ENCODE measurements around the gene OOEP. TPM values are rescaled to one million over a fixed set of nuclear protein-coding genes. Genes with fewer than 3 reads are reported as not detected.

The OOEP gene
- total RNA-seq, 1 experiment from 2014 or later = 10.9 TPM

DNA sequence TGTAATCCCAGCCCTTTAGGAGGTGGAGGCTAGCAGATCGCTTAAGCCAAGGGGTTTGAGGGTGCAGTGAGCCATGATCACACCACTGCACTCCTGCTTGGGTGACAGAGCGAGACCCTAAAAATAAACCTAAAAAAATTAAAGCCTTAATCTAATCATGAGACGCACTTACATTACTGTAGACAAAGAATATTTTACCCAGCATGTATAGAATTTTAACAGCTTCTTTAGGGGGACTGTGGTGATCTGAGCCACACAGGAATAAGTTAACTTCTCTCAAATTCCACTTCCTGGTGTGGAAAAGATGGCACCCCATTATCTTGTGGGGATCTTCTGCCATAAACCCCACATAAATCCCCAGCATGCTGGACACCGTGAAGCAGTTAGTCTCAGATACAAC lies 2.3 kb upstream of the OOEP start:
- Histone ChIP-seq H3K27ac (no peak overlapping the region), H3K4me2 (no peak overlapping the region), H3K9me3 (ENCODE audit: insufficient read depth, low read depth) (peaks cover 5% of the 10 kb centered on the region; the same call in 1 of the 2 replicates), H2AFZ (no peak overlapping the region), H3K4me3 (no peak overlapping the region), H3K36me3 (ENCODE audit: low read depth) (no peaks in the 10 kb centered on the region), H3K27me3 (ENCODE audit: insufficient read depth, low read depth) (no peaks in the 10 kb centered on the region), H3K79me2 (ENCODE audit: low read depth) (no peaks in the 10 kb centered on the region), H3K4me1 (replicated peaks; ENCODE audit: insufficient read depth) (no peaks in the 10 kb centered on the region), H3F3A (ENCODE audit: insufficient read depth, low read depth) (no peaks in the 10 kb centered on the region), H3K9me2 (ENCODE audit: insufficient read depth) (no peaks in the 10 kb centered on the region), H4K20me1 (ENCODE audit: insufficient read depth) (no peaks in the 10 kb centered on the region)
- POLR2A ChIA-PET (ENCODE audit: unreplicated experiment) = no interaction called here
- TF ChIP-seq EZH2 (IDR thresholded peaks at IDR 0.05; ENCODE audit: low read depth) = no peak
- TF ChIP-seq, protein P1, sequence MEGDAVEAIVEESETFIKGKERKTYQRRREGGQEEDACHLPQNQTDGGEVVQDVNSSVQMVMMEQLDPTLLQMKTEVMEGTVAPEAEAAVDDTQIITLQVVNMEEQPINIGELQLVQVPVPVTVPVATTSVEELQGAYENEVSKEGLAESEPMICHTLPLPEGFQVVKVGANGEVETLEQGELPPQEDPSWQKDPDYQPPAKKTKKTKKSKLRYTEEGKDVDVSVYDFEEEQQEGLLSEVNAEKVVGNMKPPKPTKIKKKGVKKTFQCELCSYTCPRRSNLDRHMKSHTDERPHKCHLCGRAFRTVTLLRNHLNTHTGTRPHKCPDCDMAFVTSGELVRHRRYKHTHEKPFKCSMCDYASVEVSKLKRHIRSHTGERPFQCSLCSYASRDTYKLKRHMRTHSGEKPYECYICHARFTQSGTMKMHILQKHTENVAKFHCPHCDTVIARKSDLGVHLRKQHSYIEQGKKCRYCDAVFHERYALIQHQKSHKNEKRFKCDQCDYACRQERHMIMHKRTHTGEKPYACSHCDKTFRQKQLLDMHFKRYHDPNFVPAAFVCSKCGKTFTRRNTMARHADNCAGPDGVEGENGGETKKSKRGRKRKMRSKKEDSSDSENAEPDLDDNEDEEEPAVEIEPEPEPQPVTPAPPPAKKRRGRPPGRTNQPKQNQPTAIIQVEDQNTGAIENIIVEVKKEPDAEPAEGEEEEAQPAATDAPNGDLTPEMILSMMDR (conservative IDR thresholded peaks at IDR 0.05) = no peak
- DNase-seq = no peak
- CTCF ChIA-PET = interaction anchor here (0.5 kb wide), 1 partner anchor 30 kb away, joined by 3 read pairs; no protein-coding TSS in a partner anchor
- intact Hi-C loops (cut with micrococcal nuclease; ENCODE audit: unreplicated experiment) = no loop called here
- BruUV-seq (replicated peaks) = no TSS peak

DNA sequence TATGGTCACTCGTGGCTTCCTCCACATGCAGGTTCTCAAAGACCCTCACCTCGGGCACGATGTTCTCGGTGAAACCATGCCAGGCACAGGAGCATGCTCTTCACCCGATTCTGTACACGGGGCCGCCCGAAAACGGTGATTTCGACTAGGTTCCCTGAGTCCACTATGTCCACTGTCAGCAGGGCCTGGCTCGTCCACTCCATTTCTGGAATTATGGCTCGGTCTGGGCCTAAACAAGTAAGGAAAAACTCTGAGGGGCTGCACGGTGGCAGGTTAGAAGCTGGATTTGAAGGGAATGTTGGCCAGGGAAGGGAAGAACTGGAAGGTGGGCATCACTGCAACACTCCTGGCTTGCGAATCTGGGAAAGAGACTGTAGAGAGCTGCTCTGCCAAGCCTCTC lies 540 bp downstream of the OOEP start:
- Histone ChIP-seq H2AFZ (no peak overlapping the region), H4K20me1 (ENCODE audit: insufficient read depth) (no peaks in the 10 kb centered on the region), H3K9me3 (ENCODE audit: insufficient read depth, low read depth) (peaks cover 5% of the 10 kb centered on the region; the same call in 1 of the 2 replicates), H3K36me3 (ENCODE audit: low read depth) (no peaks in the 10 kb centered on the region), H3K9me2 (ENCODE audit: insufficient read depth) (no peaks in the 10 kb centered on the region), H3K79me2 (ENCODE audit: low read depth) (no peaks in the 10 kb centered on the region), H3K4me1 (replicated peaks; ENCODE audit: insufficient read depth) (no peaks in the 10 kb centered on the region), H3K4me3 (no peak overlapping the region), H3F3A (ENCODE audit: insufficient read depth, low read depth) (no peaks in the 10 kb centered on the region), H3K4me2 (no peak overlapping the region), H3K27ac (no peak overlapping the region), H3K27me3 (ENCODE audit: insufficient read depth, low read depth) (no peaks in the 10 kb centered on the region)
- ChIA-PET POLR2A (ENCODE audit: unreplicated experiment) (no interaction called here), CTCF (interaction anchor here (0.5 kb wide), 1 partner anchor 1799 kb away, joined by 3 read pairs; no protein-coding TSS in a partner anchor)
- intact Hi-C loops (cut with micrococcal nuclease; ENCODE audit: unreplicated experiment) = no loop called here
- DNase-seq = no peak
- no TSS peak for BruUV-seq (replicated peaks)
- TF ChIP-seq, protein P1 (conservative IDR thresholded peaks at IDR 0.05) = no peak
- TF ChIP-seq EZH2 (IDR thresholded peaks at IDR 0.05; ENCODE audit: low read depth) = no peak

DNA sequence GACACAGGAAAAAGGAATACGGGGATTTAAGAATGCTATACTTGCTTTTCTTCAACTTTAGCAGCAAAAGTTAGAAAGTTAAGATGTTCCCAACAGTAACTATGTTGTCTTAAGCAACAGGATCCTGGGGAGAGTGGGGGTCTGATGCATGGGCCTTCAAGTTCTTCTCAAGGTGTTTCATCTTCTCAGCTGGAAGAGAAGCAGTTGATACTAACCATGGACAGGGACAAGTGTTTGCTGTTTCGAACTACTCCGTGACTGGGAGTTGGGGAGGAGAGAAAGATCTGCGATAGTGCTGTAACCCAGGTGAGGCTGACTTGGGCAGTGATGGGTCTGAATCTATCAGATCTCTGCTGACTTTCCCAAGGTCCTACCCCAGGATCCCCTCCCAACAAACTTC lies 1.0 kb downstream of the OOEP start:
- no peaks in the 10 kb centered on the region for H3K4me1 ChIP-seq (replicated peaks; ENCODE audit: insufficient read depth)
- no peaks in the 10 kb centered on the region for H3K27me3 ChIP-seq (ENCODE audit: insufficient read depth, low read depth)
- no peaks in the 10 kb centered on the region for H4K20me1 ChIP-seq (ENCODE audit: insufficient read depth)
- TF ChIP-seq, protein P1 (conservative IDR thresholded peaks at IDR 0.05) = no peak
- no peak for TF ChIP-seq EZH2 (IDR thresholded peaks at IDR 0.05; ENCODE audit: low read depth)
- no peaks in the 10 kb centered on the region for H3K79me2 ChIP-seq (ENCODE audit: low read depth)
- ChIA-PET CTCF (no interaction called here), POLR2A (ENCODE audit: unreplicated experiment) (no interaction called here)
- H3F3A ChIP-seq (ENCODE audit: insufficient read depth, low read depth) = no peaks in the 10 kb centered on the region
- H3K27ac ChIP-seq = no peak overlapping the region
- no TSS peak for BruUV-seq (replicated peaks)
- H3K9me2 ChIP-seq (ENCODE audit: insufficient read depth) = no peaks in the 10 kb centered on the region
- intact Hi-C loops (cut with micrococcal nuclease; ENCODE audit: unreplicated experiment) = no loop called here
- H3K4me2 ChIP-seq = no peak overlapping the region
- DNase-seq = no peak
- no peak overlapping the region for H3K4me3 ChIP-seq
- H2AFZ ChIP-seq = no peak overlapping the region
- H3K36me3 ChIP-seq (ENCODE audit: low read depth) = no peaks in the 10 kb centered on the region
- peaks cover 5% of the 10 kb centered on the region; the same call in 1 of the 2 replicates for H3K9me3 ChIP-seq (ENCODE audit: insufficient read depth, low read depth)
